IPS-15b (cell line): ENCODE data around the gene RGS7.
"Not testable (repeated sequence)": the region's sequence is repeated elsewhere in the genome, so short reads cannot be mapped to it uniquely, and the experiment has no call there.

ENCODE experiments used
- H3K27me3 ChIP-seq: one replicate; pipeline ENCODE4 v1.6.1; 2013; ENCODE audit warnings: low read length; ENCODE audit not compliant: control insufficient read depth, insufficient read depth
- H3K36me3 ChIP-seq: one replicate; pipeline ENCODE4 v1.6.1; 2013; ENCODE audit warnings: low read length; ENCODE audit not compliant: control insufficient read depth, insufficient read depth
- H3K4me1 ChIP-seq: one replicate; pipeline ENCODE4 v1.6.1; 2013; ENCODE audit warnings: mild to moderate bottlenecking, low read length; ENCODE audit not compliant: control insufficient read depth, insufficient read depth
- H3K4me3 ChIP-seq: one replicate; pipeline ENCODE4 v1.5.1; 2013; ENCODE audit warnings: low read depth, low read length
- H3K9ac ChIP-seq: one replicate; pipeline ENCODE4 v1.6.1; 2013; ENCODE audit warnings: low read depth, mild to moderate bottlenecking, low read length
- H3K9me3 ChIP-seq: one replicate; pipeline ENCODE4 v1.6.1; 2013; ENCODE audit warnings: mild to moderate bottlenecking, low read length; ENCODE audit not compliant: control insufficient read depth, insufficient read depth

RGS7 gene

DNA sequence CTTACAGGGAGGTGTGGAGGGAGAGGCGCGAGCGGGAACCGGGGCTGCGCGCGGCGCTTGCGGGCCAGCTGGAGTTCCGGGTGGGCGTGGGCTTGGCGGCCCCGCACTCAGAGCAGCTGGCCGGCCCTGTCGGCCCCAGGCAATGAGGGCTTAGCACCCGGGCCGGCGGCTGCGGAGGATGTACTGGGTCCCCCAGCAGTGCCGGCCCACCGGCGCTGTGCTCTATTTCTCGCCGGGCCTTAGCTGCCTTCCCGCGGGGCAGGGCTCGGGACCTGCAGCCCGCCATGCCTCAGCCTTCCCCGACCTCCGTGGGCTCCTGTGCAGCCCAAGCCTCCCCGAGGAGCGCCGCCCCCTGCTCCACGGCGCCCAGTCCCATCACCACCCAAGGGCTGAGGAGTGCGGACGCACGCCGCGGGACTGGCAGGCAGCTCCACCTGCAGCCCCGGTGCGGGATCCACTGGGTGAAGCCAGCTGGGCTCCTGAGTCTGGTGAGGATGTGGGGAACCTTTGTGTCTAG, 594.5 kb downstream of the RGS7 start:
- not testable (repeated sequence) for H3K9me3 ChIP-seq, H3K4me3 ChIP-seq, H3K9ac ChIP-seq, H3K36me3 ChIP-seq, H3K4me1 ChIP-seq, H3K27me3 ChIP-seq

DNA sequence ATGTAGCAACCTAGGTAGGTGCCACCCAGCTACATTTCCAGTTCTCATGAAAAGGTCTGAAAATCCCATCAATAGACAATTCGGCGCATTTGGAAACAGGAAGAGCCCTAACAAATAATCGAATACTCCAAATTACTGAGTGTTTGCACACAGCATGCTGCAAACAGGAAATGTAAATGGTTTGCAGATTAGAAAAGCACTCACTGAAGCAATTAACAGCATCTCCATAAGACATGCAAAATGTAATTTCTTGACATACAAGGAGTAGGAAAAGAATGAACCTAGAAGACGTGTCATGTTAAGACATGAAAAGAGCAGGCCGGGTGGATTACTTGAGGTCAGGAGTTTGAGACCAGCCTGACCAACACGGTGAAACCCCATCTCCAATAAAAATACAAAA, 598.2 kb downstream of the RGS7 start:
- not testable (repeated sequence) for H3K27me3 ChIP-seq, H3K9ac ChIP-seq, H3K4me3 ChIP-seq, H3K9me3 ChIP-seq, H3K4me1 ChIP-seq, H3K36me3 ChIP-seq

DNA sequence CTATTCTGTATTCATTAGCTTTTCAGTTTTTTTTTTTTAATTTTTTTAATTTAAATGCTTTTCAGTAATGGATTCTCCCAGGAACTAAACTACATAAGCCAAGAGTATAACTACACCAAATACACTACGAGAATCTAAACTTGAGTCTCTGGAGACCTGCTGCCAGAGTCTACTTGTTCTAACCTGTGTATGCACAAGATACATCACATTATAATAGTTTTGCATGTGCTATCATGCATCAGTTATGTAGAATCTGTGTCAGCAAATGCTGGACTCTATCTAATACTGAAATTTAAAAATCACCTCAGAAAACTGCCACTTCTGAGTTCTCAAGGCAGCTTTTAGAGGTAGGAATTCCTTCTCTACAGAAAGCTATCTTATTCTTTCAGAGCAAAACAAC, 598.7 kb downstream of the RGS7 start:
- Histone ChIP-seq H3K9me3 (no peaks in the 10 kb centered on the region), H3K4me1 (no peaks in the 10 kb centered on the region), H3K4me3 (no peak overlapping the region), H3K9ac (no peak overlapping the region), H3K36me3 (no peaks in the 10 kb centered on the region), H3K27me3 (no peaks in the 10 kb centered on the region)

DNA sequence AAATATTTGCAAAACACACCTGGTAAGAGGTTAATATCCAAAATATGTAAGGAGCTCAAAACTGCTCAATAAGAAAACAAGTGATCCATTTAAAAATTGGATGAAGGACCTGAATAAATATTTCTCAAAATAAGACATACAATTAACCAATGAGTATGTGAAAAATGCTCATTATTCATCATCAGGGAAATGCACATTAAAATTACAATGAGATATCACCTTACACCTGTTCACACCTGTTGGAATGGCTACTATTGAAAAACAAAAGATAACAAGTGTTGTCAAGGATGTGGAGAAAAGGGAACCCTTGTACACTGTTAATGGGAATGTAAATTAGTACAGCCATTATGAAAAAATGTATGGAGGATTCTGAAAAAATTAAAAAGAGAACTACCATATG, 609.1 kb downstream of the RGS7 start:
- H3K27me3 ChIP-seq = no peaks in the 10 kb centered on the region
- H3K4me3 ChIP-seq = no peak overlapping the region
- H3K9me3 ChIP-seq = no peaks in the 10 kb centered on the region
- no peak overlapping the region for H3K9ac ChIP-seq
- peaks cover 2% of the 10 kb centered on the region for H3K4me1 ChIP-seq
- H3K36me3 ChIP-seq = no peaks in the 10 kb centered on the region

DNA sequence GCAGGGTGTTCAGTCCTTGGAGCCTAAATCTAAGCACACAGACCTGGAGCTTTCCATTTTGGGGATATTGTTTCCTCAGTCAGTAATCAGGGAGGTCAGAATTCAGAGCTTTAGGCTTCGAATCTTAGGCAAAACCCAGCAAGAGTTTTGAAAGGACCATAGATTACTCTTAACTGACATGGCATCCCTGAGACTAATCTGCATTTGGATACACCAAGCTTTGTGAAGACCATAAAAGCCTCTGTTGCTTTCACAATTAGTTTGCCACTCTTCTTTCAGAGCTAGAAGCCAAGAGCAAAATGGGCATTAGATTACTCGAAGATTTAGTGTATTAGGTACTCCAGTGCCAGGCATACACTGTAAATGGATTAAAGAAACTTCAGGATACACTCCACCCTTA, 613.3 kb downstream of the RGS7 start:
- Histone ChIP-seq H3K4me1 (peaks cover 2% of the 10 kb centered on the region), H3K27me3 (no peaks in the 10 kb centered on the region), H3K9ac (no peak overlapping the region), H3K36me3 (no peaks in the 10 kb centered on the region), H3K9me3 (no peaks in the 10 kb centered on the region), H3K4me3 (no peak overlapping the region)

DNA sequence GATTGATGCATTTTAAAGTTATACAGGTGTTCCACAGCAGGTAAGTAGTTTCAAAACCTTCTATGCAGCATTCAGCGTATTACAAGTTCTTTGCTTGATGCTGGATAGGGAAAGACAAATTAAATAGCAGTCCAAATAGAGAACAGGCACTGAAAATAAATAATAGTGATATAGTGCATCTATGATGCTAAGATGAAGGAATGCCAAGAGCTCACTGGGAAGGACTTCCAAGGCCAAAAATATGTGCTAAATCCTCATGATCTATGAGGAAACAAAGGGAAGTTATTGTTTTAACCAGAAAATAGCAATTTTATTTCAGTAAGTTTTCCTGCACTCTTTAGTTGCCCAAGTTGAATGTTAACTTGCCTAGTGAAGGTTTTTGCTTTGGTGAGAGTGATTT, 617.3 kb downstream of the RGS7 start:
- Histone ChIP-seq H3K9ac (no peak overlapping the region), H3K36me3 (no peaks in the 10 kb centered on the region), H3K4me1 (peaks cover 2% of the 10 kb centered on the region), H3K27me3 (no peaks in the 10 kb centered on the region), H3K4me3 (no peak overlapping the region), H3K9me3 (no peaks in the 10 kb centered on the region)

DNA sequence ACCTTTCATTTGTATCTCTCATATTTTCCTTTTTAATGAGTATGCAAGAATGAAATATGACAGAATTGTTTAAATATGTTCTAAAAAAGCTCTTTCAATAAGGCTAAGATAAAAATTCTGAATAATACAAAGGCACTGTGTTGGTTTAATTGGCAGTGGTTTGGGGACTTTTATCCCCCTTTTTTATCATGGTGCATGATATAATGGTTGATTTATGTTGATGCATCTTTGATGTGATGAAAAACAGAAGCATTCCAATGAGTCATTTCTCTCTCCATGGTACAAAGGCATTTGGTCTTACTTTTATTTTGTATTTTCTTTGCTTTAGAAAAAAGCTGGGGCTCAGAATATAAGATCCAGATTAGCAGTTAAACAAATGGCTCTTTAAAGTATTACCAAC, 617.9 kb downstream of the RGS7 start:
- peaks cover 2% of the 10 kb centered on the region for H3K4me1 ChIP-seq
- no peak overlapping the region for H3K4me3 ChIP-seq
- H3K27me3 ChIP-seq = no peaks in the 10 kb centered on the region
- no peaks in the 10 kb centered on the region for H3K36me3 ChIP-seq
- no peaks in the 10 kb centered on the region for H3K9me3 ChIP-seq
- H3K9ac ChIP-seq = no peak overlapping the region

DNA sequence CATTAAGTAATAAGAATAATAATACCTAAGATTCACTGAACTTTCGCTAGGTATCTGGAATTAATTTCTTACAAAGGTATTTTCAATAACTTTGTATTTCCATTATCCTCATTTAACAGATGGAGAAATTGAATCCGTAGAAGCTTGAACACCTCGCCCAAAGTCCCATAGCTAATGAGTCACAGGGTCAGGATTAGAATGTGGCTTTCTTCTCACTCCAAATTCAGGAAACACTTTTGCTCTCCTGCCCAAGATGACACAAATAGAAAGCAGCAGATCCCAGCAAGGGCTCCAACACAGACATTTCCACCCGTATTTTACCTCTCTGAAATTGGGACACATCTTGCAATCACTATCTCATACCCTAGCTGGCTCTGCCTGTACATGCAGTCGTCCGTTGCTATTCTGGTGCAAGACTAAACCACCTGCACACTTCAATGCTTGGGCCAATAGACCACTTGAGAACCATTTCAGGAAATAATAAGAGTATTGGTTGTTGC, 619.2 kb downstream of the RGS7 start:
- no peak overlapping the region for H3K4me3 ChIP-seq
- H3K9me3 ChIP-seq = no peaks in the 10 kb centered on the region
- H3K36me3 ChIP-seq = no peaks in the 10 kb centered on the region
- H3K27me3 ChIP-seq = no peaks in the 10 kb centered on the region
- H3K4me1 ChIP-seq = no peaks in the 10 kb centered on the region
- no peak overlapping the region for H3K9ac ChIP-seq

DNA sequence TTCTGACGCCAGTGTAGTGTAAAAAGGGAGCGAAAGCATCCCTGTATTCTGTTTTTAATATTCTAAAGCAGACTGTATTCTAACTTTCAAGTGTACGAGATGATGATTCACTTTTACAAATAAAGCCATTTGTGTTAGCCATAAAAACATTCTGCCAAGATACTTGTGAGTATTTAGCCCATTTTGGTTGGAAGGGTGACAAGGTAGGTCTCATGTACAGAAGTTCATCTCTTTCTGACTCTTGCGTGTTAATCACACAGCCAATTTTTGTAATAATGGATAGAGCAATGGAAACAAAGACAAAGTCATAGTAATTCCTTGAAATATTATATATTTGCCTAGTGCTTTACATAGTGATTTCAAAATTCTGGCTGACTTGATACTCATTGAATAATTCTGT, 619.7 kb downstream of the RGS7 start:
- Histone ChIP-seq H3K4me3 (no peak overlapping the region), H3K9ac (no peak overlapping the region), H3K36me3 (no peaks in the 10 kb centered on the region), H3K27me3 (no peaks in the 10 kb centered on the region), H3K4me1 (no peaks in the 10 kb centered on the region), H3K9me3 (no peaks in the 10 kb centered on the region)

DNA sequence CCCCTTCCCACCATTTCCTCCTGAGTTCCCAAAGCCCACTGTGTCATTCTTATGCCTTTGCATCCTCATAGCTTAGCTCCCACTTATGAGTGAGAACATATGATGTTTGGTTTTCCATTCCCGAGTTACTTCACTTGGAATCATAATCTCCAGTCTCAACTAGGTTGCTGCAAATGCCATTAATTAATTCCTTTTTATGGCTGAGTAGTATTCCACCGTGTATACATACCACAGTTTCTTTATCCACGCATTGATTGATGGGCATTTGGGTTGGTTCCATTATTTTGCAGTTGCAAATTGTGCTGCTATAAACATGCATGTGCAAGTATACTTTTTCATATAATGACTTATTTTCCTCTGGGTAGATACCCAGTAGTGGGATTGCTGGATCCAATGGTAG, 622.3 kb downstream of the RGS7 start:
- not testable (repeated sequence) for H3K4me1 ChIP-seq, H3K36me3 ChIP-seq, H3K27me3 ChIP-seq, H3K9ac ChIP-seq, H3K9me3 ChIP-seq, H3K4me3 ChIP-seq

DNA sequence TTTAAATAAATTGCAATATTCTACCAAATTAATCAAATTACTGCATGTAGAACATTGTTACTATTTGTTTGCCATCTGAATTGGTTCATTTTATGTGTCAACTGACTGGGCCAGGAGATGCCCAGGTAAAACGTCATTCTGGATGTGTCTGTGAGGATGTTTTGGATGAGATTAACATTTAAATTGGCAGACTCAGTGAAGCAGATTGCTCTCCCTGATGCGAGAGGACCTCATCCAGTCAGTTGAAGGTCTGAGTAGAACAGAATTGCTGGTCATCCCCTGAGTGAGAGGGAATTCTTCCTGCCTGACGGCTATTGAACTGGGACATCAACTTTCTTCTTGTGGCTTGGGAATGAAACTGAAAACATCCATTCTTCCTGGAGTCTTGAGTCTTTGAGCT, 623.0 kb downstream of the RGS7 start:
- H3K9me3 ChIP-seq = no peaks in the 10 kb centered on the region
- no peaks in the 10 kb centered on the region for H3K4me1 ChIP-seq
- no peaks in the 10 kb centered on the region for H3K27me3 ChIP-seq
- no peak overlapping the region for H3K4me3 ChIP-seq
- no peaks in the 10 kb centered on the region for H3K36me3 ChIP-seq
- no peak overlapping the region for H3K9ac ChIP-seq

DNA sequence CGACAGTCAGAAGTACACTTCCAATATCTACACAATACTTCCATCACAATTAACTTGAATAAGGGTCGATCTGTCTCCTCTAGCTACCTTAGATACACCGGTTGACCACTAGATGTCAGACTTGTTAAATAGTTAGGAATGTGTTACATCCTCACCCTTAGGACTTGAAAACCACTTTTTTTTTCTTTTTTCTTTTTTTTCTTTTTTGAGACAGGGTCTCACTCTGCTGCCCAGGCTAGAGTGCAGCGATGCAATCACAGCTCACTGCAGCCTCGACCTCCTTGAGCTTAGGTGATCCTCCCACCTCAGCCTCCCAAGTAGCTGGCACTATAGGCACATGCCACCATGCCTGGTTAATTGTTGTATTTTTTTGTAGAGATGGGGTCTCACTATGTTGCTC, 624.6 kb downstream of the RGS7 start:
- H3K27me3 ChIP-seq = no peaks in the 10 kb centered on the region
- no peak overlapping the region for H3K4me3 ChIP-seq
- H3K4me1 ChIP-seq = no peaks in the 10 kb centered on the region
- H3K9ac ChIP-seq = no peak overlapping the region
- no peaks in the 10 kb centered on the region for H3K9me3 ChIP-seq
- no peaks in the 10 kb centered on the region for H3K36me3 ChIP-seq
